HG03135 (cell line): ENCODE measurements around the gene DDAH1.

Source experiments
- ATAC-seq: cut with Tn5 transposase; IDR thresholded peaks from one replicate; pipeline ENCODE4 v1.9.1; 2021; ENCODE audit warnings: mild to moderate bottlenecking, moderate library complexity; ENCODE audit not compliant: unreplicated experiment

DDAH1 gene

GRCh38 chr1:85445906-85446305 is 19.1 kb downstream of the DDAH1 start:
- no peak for ATAC-seq

GRCh38 chr1:85444381-85444780 is 20.6 kb downstream of the DDAH1 start:
- no peak for ATAC-seq

DNA sequence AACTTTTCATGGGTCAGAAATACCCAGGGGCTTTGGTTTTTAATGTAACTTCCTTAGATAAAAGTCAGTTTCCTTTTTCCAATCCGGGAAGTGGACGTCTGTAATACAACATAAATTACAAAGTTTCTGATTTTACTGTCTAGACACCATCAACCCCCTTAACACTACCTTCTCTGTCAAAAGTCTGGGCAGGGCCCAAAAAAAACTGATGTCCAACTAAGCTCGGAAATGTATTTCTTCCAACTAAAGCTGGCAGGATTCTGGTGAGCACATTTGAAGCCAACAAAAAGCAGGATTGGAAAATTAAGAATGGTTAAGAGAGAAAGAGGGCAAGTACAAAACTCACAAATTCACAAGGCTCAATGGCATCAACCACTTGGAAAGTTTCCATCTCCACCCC is 24.3 kb downstream of the DDAH1 start:
- ATAC-seq: no peak

- ATAC-seq: no peak
Observed at GRCh38 chr1:85438353-85438752, 26.6 kb downstream of the DDAH1 start.

DNA sequence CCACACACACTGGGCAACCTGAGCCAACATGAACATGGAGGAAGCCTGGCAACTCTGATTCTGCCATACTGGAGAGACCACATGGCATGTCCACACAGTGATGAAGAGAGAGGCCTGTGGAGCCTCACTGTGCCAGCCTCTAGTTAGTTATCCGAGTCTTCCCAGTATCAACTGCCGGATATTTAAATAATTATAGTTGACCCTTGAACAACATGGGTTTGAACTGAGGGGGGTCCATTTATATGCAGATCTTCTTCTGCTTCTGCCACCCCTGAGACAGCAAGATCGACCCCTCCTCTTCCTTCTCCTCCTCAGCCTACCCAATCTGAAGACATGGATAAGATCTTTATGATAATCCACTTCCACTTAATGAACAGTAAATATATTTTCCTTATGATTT is 27.8 kb downstream of the DDAH1 start:
- no peak for ATAC-seq

DNA sequence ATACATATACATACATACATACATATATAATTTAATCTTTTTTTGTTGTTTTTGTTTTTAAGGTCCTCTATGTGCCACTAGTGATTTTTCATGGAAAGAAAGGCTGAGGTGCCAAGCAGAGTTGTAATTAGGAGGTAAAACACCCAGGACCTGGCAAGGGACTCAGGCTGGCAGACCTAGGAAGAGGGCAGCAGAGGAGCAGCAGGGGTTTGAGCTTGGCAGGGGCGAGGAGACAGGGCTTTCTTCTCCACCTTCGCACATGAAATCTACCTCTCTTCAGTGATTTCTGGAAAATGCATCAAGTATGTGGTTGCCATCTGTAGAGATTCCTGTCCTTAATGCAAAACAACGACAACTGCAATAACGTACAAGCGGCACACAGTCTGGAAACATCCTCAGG is 31.9 kb downstream of the DDAH1 start:
- ATAC-seq: no peak

DNA sequence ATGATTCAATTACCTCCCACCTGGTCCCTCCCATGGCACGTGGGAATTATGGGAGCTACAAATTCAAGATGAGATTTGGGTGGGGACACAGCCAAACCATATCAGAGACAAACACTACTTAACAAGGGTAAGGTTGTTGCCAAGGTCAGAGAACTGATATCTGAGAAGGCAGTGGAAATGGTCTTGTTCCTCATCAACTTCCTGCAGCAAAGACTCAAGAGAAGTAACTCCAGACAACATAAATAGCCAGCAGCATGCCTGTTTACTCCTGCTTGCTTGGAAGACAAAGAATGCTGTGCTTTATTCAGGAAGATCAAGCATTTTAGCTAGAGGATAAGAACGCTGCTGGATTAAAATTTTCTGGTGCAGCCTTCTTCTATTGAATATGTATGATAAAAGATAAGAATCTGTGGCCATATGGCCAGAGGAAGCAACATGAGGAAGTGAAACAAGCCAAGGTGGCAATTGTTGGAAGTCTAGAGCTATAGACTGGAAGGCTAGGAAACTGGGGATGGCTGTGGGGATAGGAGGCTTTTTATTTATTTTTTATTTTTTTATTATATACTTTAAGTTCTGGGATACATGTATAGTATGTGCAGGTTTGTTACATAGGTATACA is 36.4 kb downstream of the DDAH1 start:
- no peak for ATAC-seq

GRCh38 chr1:85427849-85428248 is 37.1 kb downstream of the DDAH1 start:
- ATAC-seq: no peak

GRCh38 chr1:85427331-85427730 is 37.6 kb downstream of the DDAH1 start:
- no peak for ATAC-seq

DNA sequence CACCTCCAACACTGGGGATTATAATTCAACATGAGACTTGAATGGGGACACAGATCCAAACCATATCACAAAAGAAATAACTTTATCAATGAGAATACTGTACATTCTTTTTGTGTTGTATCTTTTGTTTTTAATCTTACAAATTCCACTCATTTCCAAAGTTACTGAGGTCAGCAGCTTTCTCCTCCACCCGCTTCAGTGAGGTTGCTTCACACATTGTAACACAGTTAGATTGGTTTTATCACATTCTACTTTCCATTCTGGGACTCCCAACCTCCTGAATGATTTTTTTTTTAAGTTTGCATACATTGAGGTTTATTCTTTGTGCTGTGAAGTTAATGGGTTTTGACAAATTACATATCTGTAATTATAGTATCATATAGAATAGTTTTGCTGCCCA is 43.8 kb downstream of the DDAH1 start:
- no peak for ATAC-seq

GRCh38 chr1:85420199-85420598 is 44.8 kb downstream of the DDAH1 start:
- no peak for ATAC-seq

GRCh38 chr1:85417876-85418275 is 47.1 kb downstream of the DDAH1 start:
- ATAC-seq: no peak

DNA sequence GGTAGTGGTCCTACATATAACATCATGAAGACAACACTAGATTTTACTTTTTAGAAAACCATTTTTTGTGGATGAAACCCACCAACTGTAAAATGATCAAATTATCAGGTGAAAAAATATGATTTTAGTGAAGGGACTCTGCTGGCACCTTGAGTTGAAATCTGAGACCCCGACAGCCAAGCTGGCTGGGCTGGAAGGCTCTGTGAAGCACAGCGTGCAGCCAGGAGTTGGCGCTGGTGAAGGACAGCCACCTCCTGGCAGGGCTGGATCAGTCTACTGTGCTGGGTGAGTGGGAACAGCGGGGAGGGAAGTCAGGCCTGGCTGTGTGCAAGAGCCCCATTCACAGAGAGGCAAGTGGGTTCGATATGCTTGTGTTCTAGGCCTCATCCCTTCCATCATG is 47.9 kb downstream of the DDAH1 start:
- no peak for ATAC-seq

- no peak for ATAC-seq
Observed at GRCh38 chr1:85413169-85413568, 51.8 kb downstream of the DDAH1 start.

GRCh38 chr1:85411567-85412305 is 53.2 kb downstream of the DDAH1 start:
- no peak for ATAC-seq

DNA sequence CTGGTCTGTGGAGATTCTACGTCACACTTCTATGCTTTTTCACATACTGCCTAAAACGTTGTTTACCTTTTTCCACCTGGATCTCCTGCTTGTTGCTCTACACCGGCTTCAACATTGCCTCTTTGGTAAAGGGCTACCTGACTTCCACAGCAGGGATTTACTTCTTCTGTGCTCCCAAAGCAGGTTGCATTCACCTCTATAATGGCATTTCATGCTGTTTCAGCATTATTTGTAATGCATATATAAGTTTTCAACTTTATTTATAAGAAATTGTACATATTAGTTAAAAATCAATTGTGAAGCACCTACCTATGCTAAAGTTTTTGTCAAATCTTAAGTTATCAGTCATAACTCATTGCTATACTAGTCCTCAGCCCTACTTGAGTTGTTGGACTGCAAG is 55.4 kb downstream of the DDAH1 start:
- no peak for ATAC-seq

DNA sequence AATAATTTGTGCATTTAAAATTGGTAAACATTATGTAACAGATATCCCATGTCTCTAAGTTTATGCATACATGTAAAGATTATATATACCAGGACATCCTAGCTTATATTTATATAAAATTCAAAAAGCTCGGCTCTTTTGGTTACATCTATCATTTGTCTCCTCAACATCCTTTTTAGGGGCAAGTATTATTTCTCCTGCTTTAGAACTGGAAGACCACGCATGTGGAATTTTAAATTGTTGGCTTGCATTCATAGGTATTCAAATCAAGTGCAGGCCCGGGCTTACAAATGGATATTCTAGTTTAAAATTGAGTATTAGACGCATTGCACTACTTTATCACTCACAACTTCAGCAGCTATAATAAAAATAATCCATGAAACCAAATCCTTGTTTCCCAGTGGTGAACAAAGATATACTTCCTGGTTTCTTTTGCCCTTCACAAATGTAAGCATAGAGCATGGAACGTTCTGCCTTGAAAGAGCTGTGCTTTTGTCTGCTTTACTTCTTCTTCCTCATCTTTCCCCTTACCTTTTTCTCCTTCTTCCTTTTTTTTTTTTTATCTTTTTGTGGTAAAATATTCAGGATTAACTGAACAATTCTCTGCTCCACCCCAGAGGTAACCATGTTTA is 57.1 kb downstream of the DDAH1 start:
- ATAC-seq: no peak

DNA sequence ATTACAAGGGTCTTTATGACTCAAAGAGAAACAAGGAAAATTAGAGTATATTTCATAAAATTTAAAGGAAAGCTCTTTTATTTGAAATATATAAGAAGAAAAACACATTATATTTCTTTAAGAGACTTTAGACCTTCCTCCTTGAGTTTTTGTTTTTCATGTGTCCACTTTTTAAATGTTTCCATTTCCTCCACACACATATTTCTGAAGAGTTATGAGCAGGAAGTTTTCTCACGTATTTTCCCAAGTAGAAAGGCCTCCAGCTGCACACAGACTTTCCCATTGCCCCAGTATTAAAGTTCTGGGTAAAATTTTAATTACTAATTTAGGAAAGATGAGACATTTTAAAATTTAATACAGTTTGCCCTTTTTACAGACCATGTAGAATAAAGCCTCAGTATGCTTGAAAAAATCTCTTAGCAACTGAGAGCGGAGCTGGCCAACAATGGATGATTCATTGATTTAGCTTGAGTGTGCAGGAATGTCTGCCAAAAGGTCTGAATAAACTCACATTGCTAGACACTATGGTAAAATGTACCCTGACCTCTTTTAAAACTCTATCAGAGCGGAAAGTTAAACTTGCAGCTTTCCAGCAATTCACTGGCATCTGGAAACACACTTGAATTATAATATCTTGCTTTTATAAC is 57.9 kb downstream of the DDAH1 start:
- no peak for ATAC-seq

GRCh38 chr1:85406081-85406480 is 58.9 kb downstream of the DDAH1 start:
- ATAC-seq: no peak

GRCh38 chr1:85404408-85404807 is 60.6 kb downstream of the DDAH1 start:
- no peak for ATAC-seq

DNA sequence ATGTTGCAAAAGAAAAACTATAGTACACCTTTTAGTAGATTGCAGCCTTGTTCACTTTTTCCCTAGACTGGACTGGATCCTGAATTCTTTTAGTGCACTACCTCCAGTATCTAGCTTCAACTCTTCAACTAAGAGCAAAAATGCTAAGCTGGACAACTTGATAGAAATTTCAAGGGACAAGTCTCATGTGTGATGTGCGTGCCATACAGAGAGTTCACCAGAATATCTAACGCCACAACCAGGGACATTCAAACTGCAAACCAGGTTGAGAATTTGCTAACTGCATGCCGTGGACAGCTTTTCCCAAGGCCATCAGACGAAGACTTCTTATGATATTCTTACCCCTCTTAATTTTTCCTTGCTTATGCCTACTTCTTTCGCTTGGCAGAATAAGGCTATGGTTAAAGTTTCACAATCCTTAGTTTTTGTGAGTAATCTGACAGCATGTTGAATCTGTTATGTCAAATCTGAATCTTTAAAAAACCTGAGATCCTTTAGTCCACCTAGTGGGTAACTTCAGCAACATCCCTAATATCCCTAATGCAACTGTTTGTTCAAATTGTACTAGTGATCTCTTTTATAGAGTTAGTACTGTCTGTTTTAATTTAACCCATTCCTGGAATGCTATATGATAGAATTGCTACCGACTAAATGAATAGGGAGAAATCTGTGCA is 66.4 kb downstream of the DDAH1 start:
- no peak for ATAC-seq
